ENCODE measurements around the gene SPATA6L.

The SPATA6L gene

DNA sequence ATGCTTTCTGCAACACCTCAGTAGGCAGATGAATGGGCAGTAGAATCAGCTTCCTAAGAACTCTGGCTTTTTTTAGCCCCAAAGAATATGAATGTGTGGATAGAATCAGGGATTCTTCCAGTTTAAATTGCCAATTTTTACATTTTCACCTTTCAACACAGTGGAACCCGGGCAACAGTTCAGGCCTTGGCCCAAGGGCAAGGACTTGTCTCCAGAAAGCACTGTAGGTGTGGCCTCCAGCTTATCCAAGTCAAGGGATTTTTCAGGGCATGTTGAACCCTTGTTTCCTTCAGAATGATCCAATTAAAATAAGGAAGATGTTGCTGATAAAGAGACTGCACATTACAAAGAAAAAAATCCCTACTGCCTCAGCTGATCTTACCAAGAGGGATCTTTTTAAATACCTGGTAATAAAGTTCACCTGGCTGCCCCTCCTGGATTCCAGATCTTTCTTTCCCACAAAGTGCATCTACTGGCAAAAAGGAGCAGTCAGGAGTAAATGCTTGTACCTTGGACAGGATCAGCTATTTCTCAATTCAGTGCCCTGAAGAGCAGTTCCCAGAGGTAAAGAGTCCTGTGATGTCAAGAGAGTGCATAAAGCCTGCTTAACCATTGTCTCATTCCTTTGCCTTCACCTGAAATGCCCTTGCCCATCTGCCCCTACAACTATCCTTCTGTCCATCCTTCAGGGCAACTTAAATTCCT, 84.3 kb downstream of the SPATA6L start:
- no peak for DNase-seq

DNA sequence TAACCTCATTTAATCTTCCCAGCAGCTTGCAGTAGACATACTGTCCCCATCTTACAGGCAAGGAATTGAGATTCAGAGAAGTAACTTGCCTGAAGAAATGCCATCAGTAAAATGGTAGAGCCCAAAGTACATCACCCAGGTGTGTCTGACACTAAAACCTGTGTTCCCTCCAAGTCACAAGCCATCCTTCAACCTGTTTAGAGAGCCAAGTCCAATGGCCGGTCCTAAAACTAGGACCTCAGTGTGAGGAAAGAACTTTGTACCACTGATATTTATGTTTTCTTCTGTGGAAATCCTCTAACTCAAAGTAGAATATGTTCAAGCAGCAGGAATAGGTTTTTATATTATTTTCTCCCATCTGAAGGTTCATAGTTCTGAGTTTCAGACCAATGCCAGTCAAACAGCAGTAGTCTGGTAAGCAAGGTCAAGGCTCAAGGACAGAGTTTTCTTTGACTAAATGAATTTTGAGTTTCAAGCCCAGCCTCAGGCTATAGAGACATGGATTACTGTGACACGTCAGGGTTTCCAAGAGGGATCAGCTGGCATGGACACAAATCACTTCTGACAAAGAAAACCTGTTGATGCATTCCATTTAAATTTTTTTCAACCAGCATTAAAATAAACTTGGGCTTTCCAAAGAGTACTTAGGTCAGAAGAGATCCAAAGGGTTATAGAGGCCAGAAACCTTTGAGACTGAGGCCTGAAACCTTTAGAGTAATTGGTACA, 85.1 kb downstream of the SPATA6L start:
- no peak for DNase-seq

DNA sequence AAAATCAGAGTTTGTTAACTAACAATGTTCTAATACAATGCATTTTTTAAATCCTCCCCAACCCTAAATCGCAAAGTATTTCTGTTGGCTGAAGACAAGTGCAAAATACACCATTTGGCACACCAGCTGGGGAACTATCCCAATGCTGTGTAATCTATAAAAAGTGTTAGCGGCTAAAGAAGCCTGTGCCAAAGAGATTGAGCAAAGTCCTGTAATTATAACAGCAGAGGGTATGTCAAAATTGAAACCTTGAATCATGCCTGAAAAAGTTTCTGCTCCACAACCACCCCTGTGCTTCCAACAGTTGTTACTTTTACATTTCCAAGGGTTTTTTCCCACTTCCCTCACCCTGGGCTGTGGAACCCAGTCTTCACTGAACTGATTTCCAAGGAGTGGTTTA, 87.3 kb downstream of the SPATA6L start:
- no peak for DNase-seq

DNA sequence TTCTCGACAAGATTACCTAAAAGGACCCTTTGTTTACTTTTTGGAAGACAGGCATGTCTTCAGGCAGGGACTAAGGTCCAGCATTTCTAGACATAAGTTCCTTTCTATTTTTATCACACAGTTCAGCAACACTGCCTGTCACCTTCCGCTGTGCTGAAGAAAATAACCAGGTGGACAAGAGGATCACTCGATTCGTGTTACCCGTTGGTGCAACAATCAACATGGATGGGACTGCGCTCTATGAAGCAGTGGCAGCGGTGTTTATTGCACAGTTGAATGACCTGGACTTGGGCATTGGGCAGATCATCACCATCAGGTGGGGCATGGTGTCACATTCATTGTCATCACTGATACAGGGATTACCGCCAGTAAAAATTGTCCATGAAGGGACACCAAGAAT, 89.8 kb downstream of the SPATA6L start:
- no peak for DNase-seq

DNA sequence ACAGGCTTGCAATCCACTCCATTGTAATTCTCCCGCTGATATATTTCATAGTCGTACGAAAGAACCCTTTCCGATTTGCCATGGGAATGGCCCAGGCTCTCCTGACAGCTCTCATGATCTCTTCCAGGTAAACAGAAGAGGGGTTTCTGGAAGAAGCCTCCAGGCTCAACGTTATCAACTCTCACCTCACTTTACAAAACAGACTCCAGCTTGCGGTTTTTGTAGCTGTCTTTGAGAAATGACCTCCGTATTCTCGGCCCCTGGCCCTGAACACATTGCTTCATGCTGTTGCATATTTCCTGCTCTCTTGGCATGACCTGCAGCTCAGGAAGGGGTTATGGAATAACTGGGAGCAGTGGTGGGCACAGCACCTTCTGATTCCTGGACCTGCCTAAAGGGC, 90.3 kb downstream of the SPATA6L start:
- no peak for DNase-seq

DNA sequence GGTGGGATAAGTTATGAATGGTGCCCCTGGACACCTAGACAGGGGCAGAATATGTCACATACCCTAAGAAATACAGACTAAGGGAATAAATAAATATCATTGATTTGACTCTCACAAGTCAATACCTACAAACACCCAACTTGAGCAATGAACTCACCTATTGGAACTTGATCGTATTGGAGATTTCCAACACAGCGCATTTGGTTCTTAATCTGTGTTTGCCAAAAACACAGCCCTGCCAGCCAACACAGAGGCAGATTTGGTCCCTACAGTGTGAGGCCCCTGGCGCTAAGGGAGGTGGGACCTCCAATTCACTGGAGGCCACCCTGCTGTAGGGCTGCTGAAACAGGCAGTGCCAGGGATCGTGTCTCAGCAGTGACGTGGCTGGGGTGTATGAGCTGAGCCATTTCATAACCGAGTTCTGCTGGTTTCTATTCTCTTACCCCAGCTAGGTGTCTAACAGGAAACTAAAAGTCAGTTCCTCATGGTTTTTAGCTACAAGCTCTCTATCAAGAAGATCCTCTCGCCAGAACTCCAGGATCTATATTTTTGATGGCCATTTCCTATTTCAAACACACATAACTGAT, 91.5 kb downstream of the SPATA6L start:
- no peak for DNase-seq

DNA sequence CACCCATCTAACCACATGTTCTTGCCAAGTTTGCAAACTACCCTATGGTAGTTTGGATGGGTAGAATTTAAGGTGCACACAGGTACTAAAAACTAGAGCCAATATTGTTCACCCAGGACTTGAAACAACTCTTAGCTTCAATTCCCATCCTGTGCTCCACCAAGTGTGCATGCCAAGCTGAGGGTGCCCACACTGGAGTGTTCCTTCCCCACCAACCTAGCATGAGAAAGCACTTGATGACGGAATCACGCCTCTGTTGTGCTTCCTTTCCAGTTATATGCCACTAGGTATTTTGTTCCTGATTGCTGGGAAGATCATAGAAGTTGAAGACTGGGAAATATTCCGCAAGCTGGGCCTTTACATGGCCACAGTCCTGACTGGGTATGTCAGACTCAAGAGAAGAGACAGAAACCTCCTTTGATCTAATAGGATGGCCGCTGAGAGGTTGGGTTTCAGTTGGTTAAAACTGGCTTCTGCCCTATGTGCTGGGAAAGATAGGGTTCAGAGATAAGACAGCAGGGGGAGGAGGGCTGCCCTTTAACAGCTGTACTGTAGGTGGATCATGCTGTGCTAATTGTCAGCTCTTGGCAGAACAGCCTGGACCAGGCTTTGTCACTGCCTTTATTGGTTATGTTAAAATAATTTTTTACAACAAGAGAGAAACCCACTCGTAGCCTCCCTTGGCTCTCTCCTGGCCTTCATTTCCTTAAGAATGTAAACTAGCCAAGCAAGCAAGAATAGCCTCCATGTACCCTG, 92.5 kb downstream of the SPATA6L start:
- DNase-seq, result no peak

DNA sequence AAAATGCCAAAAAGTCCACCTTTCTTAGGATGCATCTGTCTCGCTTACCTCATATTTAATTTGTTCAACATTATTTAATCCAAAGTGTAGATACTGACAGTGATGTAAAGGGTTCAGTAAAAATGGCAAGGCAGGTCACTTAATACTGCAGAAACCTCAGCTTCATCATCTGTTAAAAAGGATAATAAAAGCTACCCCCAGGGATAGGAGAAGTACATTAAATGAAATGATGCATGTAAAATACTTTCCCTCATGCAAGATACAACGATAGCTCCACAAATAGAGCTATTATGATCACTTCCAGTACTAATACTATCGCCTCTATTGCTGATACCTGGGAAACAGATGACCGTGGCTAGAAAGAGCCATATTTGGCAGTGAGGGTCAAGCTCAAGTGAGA, 93.1 kb downstream of the SPATA6L start:
- DNase-seq, result no peak

DNA sequence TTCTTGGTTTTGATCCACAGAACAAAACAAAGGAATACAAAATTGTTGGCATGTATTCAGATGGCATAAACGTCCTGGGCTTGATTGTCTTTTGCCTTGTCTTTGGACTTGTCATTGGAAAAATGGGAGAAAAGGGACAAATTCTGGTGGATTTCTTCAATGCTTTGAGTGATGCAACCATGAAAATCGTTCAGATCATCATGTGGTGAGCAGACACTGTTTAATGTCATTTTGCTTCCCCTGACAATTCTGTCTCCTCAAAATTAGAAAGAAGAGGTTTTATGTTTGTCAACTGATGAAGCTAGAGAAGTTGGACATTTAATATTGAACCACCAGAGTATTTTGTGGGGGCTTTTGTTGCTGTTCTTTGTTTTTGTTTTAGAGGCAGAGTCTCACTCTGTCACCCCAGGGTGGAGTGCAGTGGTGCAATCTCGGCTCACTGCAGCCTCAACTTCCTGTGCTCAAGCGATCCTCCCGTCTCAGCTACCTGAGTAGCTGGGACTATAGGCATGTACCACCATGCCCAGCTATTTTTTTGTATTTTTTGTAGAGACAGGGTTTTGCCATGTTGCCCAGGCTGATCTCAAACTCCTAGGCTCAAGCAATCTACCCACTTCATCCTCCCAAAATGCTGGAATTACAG, 94.0 kb downstream of the SPATA6L start:
- no peak for DNase-seq

DNA sequence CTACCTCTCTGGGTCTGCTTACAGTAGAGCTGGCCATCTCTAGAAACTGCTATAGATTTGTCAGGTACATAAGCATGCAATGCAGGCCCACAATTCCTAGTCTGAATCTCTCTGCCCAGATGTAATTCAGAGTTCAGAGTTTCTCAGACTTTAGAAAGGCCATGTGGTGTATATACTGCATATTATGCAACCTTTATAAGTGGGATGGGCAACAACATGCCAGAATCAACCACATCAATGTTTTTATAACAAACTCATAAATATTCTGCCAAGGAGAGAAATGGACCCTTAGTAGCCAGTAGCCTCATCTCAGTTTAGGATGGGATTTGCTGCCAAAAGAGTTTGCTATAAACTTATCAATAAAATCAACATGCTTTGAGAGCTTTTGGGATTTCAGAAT, 97.2 kb downstream of the SPATA6L start:
- DNase-seq, result no peak

DNA sequence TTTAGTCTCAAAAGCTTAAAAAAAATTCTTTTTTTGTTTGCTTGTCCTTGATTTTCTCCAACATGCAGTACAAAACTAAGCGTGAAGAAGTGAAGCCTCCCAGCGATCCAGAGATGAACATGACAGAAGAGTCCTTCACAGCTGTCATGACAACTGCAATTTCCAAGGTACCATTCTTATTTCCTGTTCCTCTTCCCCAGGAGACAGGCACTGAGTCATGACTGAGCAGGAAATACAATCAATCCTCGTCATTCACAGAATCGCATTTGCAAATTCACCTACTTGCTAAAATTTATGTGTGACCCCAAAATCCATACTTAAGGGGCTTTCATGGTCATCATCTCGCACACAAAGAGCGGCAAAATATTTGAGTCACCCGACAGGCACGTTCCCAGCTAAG, 98.7 kb downstream of the SPATA6L start:
- DNase-seq, result no peak

DNA sequence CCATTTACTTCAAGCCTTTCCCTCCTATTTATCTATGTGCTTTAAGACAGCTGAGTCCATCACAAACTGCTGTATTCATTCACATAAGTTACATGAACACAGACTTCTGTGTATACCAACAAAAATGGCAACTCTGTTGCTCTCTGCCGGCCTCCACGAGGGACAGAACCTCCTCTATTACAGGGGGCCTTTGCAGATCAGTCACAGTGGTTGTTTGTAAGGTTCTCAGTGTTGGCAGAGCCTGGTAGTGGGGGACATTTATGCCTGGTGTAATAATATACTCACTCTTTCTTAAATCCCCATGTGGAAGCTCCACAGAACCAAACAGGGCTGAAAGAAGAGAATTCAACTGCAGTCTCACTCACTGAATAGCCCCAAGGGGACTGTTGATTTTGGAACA, 99.5 kb downstream of the SPATA6L start:
- no peak for DNase-seq

DNA sequence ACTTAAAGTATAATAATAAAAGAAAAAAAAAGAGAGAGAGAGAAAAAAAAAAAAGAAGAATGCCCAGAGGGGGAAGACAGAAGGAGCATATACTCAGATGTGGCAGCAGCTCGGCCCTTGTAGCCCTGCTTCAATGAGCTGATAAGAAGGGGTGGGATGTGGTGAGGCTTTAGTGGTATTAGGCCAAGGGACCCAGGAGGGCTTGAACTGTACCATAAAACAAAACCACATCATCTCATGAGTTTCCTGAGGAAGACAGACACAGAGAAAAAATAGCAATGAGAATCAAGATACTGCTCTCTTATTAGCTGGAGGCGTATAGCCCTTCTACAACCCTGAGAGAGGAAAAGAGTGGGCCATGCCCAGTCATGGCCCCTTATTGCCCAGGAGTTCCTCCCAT, 103.2 kb downstream of the SPATA6L start:
- no peak for DNase-seq

DNA sequence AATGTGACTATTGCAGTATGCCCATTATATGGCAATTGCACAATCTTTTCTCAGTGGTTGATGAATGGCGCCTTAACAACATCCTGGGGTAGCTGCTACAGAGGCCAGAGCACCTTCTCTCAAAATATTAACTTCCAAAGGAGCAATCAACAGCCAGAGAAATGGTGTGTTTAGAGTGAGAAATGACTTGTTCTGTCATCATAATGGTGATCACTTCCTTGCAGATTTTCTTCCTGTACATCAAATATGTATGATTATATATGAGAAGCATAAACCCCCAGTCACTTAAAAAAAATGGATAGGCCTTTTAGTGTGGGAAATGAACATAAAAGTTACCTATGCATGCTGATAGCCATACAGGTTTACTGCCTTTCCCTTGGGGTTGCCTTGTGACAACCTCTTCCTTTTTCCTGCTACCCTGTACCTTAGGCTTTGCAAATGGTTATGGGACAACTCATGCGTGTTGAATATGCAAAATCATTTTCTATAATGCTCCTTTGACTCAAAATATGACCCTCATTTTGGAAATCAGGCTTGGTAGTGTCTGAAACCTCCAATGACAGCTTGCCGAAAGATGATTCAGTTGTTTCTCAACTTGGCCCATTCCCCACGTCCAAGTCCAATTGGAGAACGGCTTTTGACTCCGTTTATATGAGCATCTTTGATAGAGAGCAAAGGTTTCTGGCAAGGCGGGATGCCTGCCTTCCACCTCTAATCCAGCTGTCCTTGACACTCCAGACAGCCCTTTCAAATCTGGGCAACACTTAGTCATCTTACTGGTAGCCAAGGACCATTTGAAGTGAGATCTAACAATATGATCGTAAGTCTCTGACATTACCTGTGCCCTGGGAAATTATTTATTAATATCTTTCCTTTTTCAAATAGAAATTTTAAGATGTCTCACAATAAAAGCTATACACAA, 106.8 kb downstream of the SPATA6L start:
- DNase-seq, result no peak

DNA sequence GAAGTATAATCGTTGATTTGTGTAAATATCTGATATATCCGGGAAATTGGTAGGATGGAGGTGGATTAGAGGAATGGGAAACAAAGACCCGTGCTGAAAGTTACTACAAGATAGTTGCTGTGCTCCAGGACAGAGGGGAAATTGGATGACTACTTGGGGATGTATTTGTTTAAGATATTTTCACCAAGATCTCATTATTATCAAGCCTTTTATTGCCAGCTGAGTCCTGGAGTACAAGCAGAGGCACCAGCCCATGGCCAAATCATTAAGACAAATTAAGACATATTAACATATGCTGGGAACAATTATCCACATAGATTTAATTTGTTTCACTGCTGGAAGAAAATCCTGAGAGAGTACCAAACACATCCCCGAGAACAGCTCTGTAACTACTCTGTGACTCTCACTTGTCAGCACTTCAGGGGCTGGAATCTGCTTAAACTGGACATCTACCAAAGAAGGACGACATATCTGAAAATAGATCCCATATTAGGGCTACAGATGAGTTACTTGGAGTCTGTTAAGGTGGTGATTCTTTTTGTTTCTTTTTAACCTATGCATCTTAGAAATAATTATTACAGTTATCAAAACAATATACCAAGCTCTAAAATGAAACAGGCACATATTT, 107.8 kb downstream of the SPATA6L start:
- no peak for DNase-seq

DNA sequence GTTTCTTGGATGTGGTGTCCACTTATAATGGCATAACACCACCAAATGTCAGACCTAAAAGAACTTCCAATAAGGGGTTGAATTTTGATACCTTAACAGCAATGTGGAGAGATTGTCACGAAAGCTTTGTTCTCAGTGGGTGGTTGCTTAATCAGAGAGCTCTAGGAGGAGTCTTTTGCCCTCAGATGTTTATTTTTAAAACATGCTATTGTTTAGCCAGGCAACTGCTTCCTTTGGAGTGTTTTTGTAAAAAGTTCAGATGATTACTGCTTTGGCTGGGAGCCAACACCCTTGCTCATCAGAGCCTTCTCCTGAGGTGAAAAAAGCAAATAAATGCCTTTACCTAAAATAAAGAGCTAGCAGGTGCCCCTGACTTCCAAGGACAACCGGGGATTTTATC, 111.0 kb downstream of the SPATA6L start:
- DNase-seq, result peak; percentile 57

DNA sequence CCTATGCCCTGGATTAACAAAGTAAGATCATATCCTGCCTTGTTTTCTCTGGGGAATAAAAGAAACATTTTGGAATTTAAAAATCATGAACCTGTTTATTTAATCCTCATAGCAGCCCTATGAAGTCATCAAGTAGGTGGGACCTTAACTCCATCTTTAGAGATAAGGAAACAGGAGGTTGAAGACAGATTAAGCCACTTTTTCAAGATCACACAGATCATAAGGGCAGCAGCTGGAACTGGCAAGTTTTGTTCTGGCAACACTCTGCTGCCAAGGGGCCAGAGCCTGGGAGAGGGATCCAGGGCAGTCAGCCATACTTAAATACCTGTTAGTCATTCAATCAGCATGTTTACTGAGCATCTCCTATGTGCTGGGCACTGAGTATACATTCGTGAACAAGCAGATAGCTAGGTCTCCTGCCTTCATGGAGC, 112.3 kb downstream of the SPATA6L start:
- DNase-seq, result no peak

DNA sequence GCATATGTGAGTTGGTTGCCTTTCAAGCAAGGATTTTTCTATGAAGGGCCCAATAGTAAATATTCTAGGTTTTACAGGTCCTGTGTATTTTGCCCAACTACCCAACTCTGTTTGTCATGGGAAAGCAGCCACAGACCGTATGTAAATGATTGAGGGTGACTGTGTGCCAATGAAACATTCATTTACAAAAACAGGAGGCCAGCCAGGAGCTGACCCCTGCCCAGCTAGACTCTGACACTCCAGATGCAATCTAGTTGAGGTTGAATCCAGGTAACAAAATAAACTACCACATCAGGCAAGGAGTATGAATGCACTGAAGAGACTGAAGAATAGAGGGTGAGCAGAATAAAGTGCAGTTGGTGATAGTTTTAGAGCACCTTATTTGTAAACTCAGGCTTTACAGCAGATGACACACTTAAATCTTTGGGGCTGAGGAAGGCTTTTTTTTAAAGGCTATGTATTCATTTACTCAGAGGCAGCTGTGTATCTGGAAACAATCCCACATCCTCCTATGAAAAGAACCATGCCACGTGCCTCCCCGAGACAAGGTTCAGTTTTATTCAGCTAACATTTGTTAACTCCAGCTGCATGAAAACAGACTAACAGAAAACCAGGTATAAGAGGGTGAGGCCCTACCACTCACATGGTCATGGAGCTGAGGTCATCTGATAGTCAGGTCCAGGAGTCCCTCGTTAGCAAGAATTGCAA, 115.3 kb downstream of the SPATA6L start:
- no peak for DNase-seq

DNA sequence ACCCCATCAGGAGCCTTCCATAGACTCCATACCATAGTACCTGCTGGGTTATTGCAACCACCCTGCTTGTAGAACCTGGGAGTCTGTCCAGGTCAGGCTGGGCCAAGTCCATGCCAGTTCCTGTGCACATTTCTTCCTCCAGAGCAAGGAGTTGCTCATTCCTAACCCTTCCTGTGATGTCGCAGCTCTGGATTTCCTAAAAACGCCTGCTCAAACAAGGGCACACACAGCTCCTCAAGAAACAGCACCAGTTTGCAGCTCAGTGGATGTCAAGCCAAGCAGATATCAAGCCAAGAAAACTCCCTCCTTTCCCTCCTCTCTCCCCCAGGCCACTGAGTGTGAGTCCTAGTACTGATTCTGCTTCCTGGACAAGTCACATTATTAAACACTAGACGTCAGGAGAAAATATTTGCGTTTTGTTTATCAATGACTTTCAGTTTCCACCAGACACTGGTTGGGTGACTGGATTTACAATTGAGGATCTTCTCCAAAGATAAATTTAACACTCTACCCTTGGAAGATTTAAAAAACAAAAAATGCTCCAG, 116.5 kb downstream of the SPATA6L start:
- DNase-seq, result no peak

Measured in NCI-H1105 treated with DMSO at 0.1 percent for 48 hours (cell line).